Measurements from ENCODE around the gene CC2D1A. TPM values are rescaled to one million over a fixed set of nuclear protein-coding genes. Genes with fewer than 3 reads are reported as not detected.

CC2D1A gene
- total RNA-seq, 2 experiments from 2014 or later, result 23.3 to 44.0 TPM

DNA sequence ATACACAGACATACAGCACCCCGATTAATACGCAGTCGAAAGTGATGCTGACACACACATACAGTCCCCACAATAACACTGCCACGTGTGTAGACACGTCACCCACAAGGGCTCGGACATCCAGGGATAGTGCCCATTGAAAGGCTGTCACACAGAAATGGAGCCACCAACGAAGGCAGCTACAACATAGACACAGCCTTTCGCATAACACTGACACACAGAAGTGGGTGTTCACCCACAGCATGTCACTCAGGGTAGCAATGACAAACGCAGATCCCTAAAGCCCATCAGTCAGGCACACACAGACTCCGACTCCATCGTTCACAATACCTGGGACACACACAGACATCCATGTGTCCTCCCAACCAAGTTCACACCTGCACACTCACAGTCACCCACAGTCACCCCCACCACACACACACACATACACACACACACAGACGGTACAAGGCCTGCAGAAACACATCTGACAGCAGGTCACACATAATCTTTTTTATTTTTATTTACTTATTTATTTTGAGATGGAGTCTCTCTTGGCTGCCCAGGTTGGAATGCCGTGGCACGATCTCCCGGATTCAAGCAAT, 39.4 kb upstream of the CC2D1A start:
- Histone ChIP-seq H3K9me3 (ENCODE audit: low read length) (no peaks in the 10 kb centered on the region), H3K79me2 (ENCODE audit: insufficient read depth, low read depth, low read length) (no peaks in the 10 kb centered on the region), H3K4me3 (ENCODE audit: low read depth, low read length, poor library complexity, severe bottlenecking) (peak overlapping the region; percentile 60), H3K36me3 (ENCODE audit: insufficient read depth, low read length) (no peaks in the 10 kb centered on the region), H2AFZ (ENCODE audit: low read length) (no peak overlapping the region), H3K27ac (ENCODE audit: low read depth, low read length, poor library complexity, severe bottlenecking) (no peak overlapping the region), H4K20me1 (ENCODE audit: insufficient read depth, low read length) (no peaks in the 10 kb centered on the region), H3K4me2 (ENCODE audit: low read length) (peak overlapping the region; percentile 51; the same call in 1 of the 2 replicates), H3K4me1 (ENCODE audit: insufficient read depth, low read length, poor library complexity, severe bottlenecking) (peaks cover 6% of the 10 kb centered on the region), H3K9me2 (ENCODE audit: insufficient read depth, low read length) (no peaks in the 10 kb centered on the region)
- no peak for TF ChIP-seq EZH2phosphoT487 (IDR thresholded peaks at IDR 0.05; ENCODE audit: borderline replicate concordance, low read depth, low read length)
- TF ChIP-seq, protein P1, sequence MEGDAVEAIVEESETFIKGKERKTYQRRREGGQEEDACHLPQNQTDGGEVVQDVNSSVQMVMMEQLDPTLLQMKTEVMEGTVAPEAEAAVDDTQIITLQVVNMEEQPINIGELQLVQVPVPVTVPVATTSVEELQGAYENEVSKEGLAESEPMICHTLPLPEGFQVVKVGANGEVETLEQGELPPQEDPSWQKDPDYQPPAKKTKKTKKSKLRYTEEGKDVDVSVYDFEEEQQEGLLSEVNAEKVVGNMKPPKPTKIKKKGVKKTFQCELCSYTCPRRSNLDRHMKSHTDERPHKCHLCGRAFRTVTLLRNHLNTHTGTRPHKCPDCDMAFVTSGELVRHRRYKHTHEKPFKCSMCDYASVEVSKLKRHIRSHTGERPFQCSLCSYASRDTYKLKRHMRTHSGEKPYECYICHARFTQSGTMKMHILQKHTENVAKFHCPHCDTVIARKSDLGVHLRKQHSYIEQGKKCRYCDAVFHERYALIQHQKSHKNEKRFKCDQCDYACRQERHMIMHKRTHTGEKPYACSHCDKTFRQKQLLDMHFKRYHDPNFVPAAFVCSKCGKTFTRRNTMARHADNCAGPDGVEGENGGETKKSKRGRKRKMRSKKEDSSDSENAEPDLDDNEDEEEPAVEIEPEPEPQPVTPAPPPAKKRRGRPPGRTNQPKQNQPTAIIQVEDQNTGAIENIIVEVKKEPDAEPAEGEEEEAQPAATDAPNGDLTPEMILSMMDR (conservative IDR thresholded peaks at IDR 0.05; ENCODE audit: low read length), result no peak
- intact Hi-C loops (cut with micrococcal nuclease; ENCODE audit: unreplicated experiment), result no loop called here
- DNase-seq (ENCODE audit: low spot score), result no peak
- ChIA-PET CTCF (ENCODE audit: unreplicated experiment) (no interaction called here), POLR2A (interaction anchor here (0.7 kb wide), 1 partner anchor 138 kb away, joined by 3 read pairs; no protein-coding TSS in a partner anchor)
- no TSS peak for BruUV-seq (replicated peaks)

DNA sequence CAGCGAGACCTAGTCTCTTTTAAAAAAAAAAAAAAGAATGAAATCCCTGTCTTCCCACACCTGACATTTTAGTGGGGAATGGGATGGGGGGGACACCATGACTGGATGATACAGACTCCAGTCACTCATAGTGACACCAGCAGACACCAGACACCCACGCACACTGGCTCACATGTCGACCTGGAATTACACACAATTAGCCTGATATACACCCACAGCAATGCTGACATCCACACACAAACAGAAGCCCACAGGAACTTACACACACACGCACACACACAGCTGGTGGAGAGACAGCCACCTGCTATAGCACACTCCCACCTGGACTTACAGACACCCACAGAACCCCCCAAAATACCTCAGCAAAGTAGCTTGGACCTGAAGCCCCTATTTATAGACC, 37.3 kb upstream of the CC2D1A start:
- no peak overlapping the region for H3K27ac ChIP-seq (ENCODE audit: low read depth, low read length, poor library complexity, severe bottlenecking)
- H3K4me2 ChIP-seq (ENCODE audit: low read length), result no peak overlapping the region
- TF ChIP-seq, protein P1 (conservative IDR thresholded peaks at IDR 0.05; ENCODE audit: low read length), result no peak
- TF ChIP-seq EZH2phosphoT487 (IDR thresholded peaks at IDR 0.05; ENCODE audit: borderline replicate concordance, low read depth, low read length), result no peak
- DNase-seq (ENCODE audit: low spot score), result no peak
- ChIA-PET POLR2A (interaction anchor here (0.6 kb wide), 1 partner anchor 105 kb away, joined by 5 read pairs; no protein-coding TSS in a partner anchor), CTCF (ENCODE audit: unreplicated experiment) (no interaction called here)
- no peaks in the 10 kb centered on the region for H3K9me2 ChIP-seq (ENCODE audit: insufficient read depth, low read length)
- no peak overlapping the region for H2AFZ ChIP-seq (ENCODE audit: low read length)
- no peaks in the 10 kb centered on the region for H3K79me2 ChIP-seq (ENCODE audit: insufficient read depth, low read depth, low read length)
- no peaks in the 10 kb centered on the region for H3K36me3 ChIP-seq (ENCODE audit: insufficient read depth, low read length)
- no peaks in the 10 kb centered on the region for H4K20me1 ChIP-seq (ENCODE audit: insufficient read depth, low read length)
- peaks cover 5% of the 10 kb centered on the region for H3K4me1 ChIP-seq (ENCODE audit: insufficient read depth, low read length, poor library complexity, severe bottlenecking)
- no peak overlapping the region for H3K4me3 ChIP-seq (ENCODE audit: low read depth, low read length, poor library complexity, severe bottlenecking)
- no TSS peak for BruUV-seq (replicated peaks)
- intact Hi-C loops (cut with micrococcal nuclease; ENCODE audit: unreplicated experiment), result no loop called here
- no peaks in the 10 kb centered on the region for H3K9me3 ChIP-seq (ENCODE audit: low read length)

DNA sequence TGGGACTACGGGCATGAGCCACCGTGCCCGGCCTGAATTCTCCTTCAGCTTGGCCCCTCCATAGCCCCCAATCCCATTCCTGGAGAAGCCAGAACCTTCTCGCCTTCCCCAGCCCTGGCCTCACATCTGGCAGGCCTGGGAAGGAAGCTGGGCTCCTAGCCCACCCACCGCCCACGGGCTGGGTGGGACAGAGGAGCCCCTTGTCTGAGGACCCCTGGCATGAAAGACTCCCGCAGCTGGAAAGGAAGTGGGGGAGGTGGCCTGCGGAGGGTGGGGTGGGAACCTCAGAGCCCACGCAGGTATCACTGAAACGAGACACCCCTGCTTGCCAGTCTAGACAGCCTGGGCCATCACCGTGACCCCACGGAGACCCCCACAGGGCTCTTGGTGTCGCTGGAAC, 36.7 kb upstream of the CC2D1A start:
- H4K20me1 ChIP-seq (ENCODE audit: insufficient read depth, low read length), result no peaks in the 10 kb centered on the region
- H3K27ac ChIP-seq (ENCODE audit: low read depth, low read length, poor library complexity, severe bottlenecking), result no peak overlapping the region
- POLR2A ChIA-PET, result no interaction called here
- TF ChIP-seq EZH2phosphoT487 (IDR thresholded peaks at IDR 0.05; ENCODE audit: borderline replicate concordance, low read depth, low read length), result no peak
- TF ChIP-seq, protein P1 (conservative IDR thresholded peaks at IDR 0.05; ENCODE audit: low read length), result no peak
- no peaks in the 10 kb centered on the region for H3K9me2 ChIP-seq (ENCODE audit: insufficient read depth, low read length)
- no peaks in the 10 kb centered on the region for H3K36me3 ChIP-seq (ENCODE audit: insufficient read depth, low read length)
- no TSS peak for BruUV-seq (replicated peaks)
- DNase-seq (ENCODE audit: low spot score), result no peak
- no peaks in the 10 kb centered on the region for H3K79me2 ChIP-seq (ENCODE audit: insufficient read depth, low read depth, low read length)
- H3K9me3 ChIP-seq (ENCODE audit: low read length), result no peaks in the 10 kb centered on the region
- no peak overlapping the region for H3K4me3 ChIP-seq (ENCODE audit: low read depth, low read length, poor library complexity, severe bottlenecking)
- CTCF ChIA-PET (ENCODE audit: unreplicated experiment), result no interaction called here
- intact Hi-C loops (cut with micrococcal nuclease; ENCODE audit: unreplicated experiment), result no loop called here
- no peak overlapping the region for H3K4me2 ChIP-seq (ENCODE audit: low read length)
- H2AFZ ChIP-seq (ENCODE audit: low read length), result no peak overlapping the region
- H3K4me1 ChIP-seq (ENCODE audit: insufficient read depth, low read length, poor library complexity, severe bottlenecking), result peaks cover 5% of the 10 kb centered on the region

All from OCI-LY7 (cell line).